GM21723 (cell line): ENCODE data around the gene EHMT2.

Experiments
- ATAC-seq: cut with Tn5 transposase; IDR thresholded peaks from one replicate; pipeline ENCODE4 v1.9.1; 2021; ENCODE audit warnings: mild to moderate bottlenecking, moderate library complexity; ENCODE audit not compliant: unreplicated experiment

The EHMT2 gene

DNA sequence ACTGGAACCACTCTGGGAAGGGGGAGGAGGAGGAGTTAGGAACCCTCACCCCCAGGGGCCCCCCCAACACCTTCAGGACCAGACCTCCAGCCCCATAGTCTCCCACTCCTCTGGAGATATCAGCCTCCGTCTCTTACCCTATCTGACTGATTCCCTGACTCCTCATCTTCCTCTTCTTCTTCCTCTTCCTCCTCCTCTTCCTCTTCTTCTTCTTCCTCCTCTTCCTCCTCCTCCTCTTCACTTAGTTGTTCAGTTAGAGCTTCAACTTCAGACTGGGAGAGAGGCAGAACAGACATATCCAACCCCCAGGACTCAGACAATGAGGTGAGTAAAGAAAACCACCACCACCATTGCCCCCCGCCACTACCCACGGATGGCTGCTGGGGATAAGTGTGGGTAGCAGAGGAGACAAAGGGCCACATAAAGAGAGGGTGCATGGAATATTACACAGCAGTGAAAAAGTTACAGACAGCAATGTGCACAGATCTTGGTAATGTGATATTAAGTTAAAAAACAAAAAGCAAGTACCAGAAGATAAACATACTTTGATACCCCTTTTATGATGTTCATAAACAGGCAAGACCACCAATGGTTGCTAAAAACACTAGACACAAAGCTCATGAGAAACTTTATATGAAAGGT, 8.0 kb downstream of the EHMT2 start:
- no peak for ATAC-seq

DNA sequence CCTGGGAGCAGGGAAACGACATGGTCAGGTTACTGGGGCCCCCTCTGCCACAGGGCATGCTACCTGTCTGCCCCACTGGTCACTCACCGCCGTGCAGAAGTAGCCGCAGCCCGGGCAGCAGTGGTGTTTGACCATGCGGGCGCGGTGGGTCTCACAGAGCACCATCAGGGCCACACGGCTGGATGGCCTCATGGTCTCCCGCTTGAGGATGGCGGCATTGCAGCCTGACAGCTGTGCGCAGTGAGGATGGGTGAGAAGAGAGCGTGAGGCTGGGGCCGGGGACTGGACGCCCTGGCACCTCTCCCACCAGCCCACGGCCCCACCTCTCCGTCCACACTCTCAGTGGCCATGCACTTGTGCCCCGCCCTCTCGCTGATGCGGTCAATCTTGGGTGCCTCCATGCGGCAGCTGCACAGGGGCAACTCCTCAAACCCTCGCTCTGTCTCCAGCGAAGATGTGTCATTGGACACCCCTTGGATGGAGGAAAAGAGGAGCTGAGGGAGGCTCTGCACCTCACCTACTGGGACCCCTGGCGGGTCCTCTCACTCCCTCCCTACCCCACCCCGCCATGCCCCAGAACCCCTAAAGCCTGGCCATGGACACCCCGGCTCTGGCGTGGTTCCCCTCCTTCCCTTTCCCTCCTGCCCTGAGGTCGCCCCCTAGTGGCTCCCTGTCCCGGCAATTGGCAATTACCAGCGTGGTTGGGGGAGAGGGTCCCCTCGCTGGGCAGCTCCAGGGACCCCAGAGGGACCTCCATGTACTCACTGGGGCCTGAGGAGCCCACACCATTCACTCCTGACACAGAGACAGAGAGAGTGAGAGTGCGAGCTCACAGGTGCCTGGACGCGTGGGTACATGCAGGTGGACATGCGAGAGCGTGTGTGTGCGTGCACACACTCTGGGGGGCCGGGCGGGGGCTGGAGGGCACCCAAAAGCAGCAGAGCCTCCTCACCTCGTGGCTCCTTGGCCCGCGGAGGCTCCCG, 8.9 kb downstream of the EHMT2 start:
- ATAC-seq, result no peak

GRCh38 chr6:31887173-31888007, 10.1 kb downstream of the EHMT2 start:
- no peak for ATAC-seq

DNA sequence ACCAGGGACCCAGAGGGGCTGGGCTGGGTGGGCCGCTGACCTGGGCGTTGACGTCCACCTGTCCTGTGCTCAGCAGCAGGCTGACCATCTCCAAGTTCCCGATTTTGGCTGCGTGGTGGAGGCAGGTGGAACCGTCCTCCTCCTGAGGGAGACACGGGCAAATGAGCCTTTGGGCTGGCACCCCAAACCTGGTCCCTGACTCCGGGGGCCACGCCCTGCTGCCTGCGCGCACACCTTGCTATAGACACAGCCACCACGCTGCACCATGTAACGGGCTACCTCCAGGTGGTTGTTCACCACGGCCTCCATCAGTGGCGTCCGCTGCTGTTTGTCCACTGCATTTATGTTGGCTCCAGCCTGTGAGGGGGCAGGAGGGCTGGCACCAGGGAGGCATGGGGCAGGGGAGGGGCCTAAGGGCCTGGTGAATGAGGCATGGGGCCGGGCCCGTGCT, 10.9 kb downstream of the EHMT2 start:
- no peak for ATAC-seq

GRCh38 chr6:31884528-31885035, 12.9 kb downstream of the EHMT2 start:
- ATAC-seq, result no peak

DNA sequence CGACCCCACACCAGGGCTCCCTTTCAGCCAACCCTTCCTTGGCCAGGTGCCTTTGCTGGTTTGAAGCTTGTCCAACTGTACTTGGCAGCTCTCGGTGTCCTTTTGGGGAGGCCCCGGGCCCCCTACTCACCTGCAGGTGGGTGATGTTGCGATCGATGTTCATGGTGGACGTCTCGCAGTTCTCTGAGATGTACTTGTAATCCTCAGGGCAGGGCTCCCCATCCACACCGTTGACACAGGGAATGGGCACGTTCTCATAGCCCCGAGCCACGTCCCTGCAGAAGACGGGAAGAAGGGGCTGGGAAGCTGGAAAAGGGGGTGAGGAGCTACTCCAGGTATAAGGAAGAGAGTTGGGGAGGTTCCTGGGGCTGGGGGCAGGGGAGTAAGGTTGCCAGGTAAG, 13.8 kb downstream of the EHMT2 start:
- no peak for ATAC-seq

DNA sequence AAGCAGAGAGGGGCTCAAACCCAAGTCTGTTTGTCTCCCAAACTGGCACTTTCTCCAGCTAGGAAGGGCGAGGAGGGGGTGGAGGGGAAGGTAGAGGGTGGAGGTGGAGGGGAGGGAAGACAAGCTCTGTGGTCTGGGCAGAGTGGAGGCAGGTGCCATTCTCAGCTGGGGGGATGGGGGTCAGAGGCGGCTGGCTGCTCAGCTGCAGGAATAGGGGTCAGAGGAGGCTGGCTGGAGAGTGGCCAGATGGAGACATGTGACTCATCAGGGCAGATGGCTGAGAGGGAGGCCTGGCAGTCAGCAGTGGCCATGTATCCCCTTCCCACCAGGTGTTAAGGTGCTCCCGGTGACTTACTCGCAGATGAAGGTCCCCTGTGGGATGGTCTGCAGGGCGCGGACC, 15.2 kb downstream of the EHMT2 start:
- no peak for ATAC-seq

DNA sequence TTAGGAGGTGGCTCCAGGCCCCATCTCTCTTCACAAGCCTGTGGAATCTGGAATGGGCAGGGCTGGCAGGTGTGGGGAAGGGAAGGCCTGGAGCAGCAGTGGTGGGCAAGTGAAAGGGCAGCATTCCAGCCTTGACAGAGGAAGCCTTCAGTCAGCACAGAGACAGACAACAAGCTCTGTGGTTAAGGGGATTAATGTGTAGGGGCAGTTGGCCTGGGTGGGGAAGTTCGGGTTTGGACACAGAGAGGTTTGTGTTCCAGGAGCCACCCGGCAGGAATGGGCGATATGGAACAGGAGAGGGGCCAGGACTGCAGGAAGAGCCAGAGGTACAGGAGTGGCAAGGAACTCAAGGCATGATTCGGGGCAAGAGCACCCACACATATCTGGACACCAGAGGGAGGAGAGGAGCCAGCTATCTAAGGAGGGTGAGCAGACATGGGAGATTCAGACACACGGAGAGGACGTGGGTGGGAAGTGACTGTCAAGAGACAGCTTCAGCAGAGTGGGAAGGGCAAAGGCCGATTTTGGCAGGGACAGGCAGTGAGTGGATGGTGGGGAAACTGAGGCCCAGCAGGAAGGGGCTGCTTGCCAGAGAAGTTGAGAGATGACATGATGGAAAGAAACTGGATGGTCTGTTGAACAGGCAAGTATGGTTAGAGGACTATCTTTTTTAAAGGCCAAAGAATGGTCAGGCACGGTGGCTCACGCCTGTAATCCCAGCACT, 16.2 kb downstream of the EHMT2 start:
- ATAC-seq, result no peak

DNA sequence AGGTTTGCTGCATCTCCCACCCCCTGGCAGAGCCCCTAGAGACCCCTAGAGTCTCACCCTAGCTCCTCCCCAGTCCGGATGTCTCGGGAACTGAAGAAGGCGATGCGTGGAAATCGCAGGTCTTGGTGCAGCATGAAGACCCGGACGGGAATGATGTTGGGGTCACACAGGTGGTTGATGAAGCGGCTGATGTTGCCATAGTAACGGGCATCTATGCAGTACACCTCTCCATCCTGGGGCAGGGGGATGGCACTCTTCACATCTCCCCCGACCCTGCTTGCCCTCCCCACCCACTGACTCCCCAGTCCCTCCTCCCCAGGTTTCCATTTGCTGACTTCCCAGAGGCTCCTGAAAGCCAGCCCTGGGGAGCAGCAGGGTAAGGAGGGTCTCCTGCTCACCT, 16.9 kb downstream of the EHMT2 start:
- no peak for ATAC-seq

DNA sequence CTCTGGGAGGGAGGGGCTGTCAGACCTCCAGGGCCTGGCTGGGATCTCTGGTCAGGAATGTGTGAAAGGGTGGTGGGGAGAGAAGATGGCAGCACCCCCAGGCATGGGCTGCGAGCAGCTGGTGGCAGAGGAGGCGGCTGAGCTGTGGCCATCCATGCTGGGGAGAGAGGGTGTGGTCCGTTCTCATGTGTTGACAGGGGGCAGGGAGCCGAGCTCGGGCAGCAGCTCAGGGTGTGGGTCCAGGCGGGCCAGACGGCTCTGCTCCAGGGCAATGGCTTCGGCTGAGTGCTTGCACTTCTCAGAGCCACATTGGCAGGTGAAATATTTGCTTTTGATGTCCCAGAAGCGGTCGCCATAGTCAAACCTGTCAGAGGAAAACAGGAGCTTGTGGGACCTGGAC, 17.6 kb downstream of the EHMT2 start:
- no peak for ATAC-seq

- ATAC-seq, result no peak
These were observed 18.4 kb downstream of the EHMT2 start for GRCh38 chr6:31879143-31879542.

DNA sequence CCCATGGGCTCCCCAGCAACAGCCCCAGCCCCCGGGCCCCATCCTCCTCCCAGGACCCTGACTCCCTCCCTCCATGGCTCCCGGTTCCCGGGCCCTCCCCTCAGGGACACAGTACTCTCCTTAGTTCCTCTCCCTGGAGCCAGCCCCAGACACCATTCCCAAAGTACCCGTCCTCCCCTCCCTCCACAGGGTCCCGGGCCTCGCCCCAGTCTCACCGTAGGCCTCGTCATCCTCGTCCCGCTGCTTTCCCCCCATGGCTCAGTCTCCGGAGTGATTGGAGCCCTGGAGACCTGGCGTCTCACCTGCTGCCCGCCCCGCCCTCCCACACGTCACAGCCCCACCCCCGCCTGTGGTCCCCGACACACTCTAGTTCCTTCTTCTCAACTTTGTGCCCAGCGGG, 18.8 kb downstream of the EHMT2 start, which contains the start of gene SLC44A4:
Gene SLC44A4, minus strand, starts transcription at position 272 of the 400 bp plus-strand sequence. Its CDS starts 17 bp downstream, at position 255.
- ATAC-seq, result no peak

DNA sequence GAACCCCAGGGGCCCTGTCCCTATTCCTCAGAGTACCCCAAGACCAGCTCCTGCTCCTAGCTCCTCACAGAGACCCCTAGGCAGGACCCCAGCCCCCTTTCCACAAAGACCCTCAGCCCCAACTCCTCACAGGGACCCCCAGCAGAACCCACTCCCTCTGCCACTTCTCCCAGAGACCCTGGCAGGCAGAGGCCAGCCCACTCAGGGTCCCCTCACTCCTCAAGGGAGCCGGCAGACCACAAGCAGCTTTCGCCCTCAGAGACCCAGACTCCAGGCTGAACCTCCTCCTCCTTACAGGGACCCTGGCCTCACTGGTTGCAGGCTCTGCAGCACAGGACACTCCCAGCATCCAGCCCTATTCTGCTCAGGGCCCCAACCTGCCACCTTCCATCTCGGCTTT, 19.3 kb downstream of the EHMT2 start:
- no peak for ATAC-seq

- no peak for ATAC-seq
These were observed 19.8 kb downstream of the EHMT2 start for GRCh38 chr6:31877651-31878161.

DNA sequence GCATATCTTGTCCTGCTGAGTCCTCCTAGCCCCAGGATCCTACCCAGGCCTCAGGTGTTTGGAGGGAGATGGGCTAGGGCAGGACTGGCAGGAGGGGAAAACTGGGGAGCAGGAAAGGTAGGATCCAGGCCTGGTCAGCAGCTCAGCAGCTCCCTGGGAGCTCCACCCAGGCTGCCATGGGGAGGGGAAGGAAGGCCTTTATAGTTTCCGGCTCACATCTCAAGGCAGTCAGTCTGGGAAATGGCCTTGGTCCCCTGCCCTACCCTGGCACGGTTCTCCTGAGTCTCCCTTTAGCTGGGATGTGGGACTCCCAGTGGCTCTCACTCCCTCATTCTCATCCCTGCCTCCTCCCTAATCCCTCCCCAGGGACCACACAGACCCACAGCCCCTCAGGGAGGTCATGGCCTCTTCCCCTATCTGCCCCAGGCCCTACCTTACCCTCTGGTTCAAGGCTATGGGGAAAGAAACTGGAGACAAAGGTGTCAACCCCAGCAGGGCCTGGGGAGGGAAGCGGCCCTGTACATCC, 20.3 kb downstream of the EHMT2 start:
- ATAC-seq, result no peak

DNA sequence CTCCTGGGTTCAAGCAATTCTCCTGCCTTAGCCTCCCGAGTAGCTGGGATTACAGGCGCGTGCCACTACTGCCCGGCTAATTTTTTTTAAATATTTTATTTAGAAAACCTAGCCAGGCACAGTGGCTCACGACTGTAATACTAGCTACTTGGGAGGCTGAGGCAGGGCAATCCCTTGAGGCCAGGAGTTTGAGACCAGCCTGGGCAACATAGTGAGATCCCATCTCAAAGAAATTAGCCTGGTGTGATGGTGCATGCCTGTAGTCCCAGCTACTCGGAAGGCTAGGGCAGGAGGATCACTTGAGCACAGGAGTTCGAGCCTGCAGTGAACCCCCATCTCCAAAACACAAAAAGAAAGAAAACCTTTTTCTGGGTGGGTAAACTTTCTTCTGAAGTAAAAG, 21.1 kb downstream of the EHMT2 start:
- no peak for ATAC-seq

- ATAC-seq, result no peak
These were observed 21.6 kb downstream of the EHMT2 start for GRCh38 chr6:31875877-31876276.

GRCh38 chr6:31874836-31875572, 22.5 kb downstream of the EHMT2 start:
- no peak for ATAC-seq

DNA sequence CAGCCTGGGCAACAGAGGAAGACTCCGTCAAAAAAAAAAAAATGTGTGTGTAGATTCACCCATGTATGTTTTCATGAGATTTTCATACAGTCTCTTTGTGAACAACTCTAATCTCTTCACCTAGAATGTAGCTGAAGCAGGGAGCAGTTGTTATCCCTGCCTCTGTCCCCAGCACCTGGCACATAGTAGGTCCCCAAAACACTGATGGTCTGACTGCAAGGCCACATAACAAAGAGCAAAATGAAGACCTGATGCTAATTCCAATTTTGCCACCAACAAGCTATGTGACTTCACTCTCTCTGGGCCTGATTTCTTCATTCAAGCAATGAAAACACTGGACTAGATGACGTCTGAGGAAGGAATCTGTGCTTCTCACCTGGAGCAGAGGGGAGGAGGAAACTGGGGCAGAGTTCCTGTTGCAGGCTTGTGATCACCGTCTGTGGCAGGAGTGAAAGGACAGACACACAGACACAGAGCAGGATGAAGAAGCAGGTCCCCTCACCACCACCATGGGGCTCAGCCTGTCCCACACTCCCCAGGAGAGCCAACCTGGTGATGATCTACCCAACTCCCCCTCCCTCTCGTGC, 23.3 kb downstream of the EHMT2 start:
- no peak for ATAC-seq
